SK-N-SH (cell line): Measurements from ENCODE around the gene RAB1A.

Experiments
- CTCF ChIP-seq: fragments of 200-600 bp; sonication (generic); IDR thresholded peaks from 2 replicates; pipeline ENCODE4 v1.6.1; 2017; ENCODE audit warnings: antibody characterized with exemption, mild to moderate bottlenecking, moderate library complexity
- EZH2phosphoT487 ChIP-seq: fragments of 200-600 bp; sonication (generic); IDR thresholded peaks from 2 replicates; pipeline ENCODE4 v1.6.1; 2017; ENCODE audit warnings: low read depth, mixed run types, mild to moderate bottlenecking, antibody characterized with exemption, moderate library complexity, borderline replicate concordance
- RAD21 ChIP-seq: IDR thresholded peaks from 2 replicates; pipeline ENCODE4 v1.6.1; 2012; ENCODE audit warnings: mild to moderate bottlenecking, low read length

DNA sequence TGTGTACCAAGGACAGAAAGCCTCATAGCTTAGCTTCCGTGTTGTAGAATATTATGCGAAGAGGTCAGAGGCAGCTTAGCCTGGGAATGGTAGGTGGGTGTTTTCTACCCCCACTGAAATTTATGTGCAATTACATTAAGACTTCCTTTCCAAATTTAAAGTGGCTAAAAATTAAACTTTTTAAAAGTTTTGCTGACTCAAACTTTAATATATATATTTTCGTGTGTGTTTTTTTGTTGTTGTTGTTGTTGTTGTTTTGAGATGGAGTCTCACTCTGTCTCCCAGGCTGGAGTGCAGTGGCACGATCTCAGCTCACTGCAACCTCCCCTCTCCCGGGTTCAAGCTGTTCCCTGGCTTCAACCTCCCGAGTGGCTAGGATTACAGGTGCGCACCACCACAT is 4.3 kb upstream of the RAB1A start:
- no peak for TF ChIP-seq RAD21
- TF ChIP-seq EZH2phosphoT487 = no peak
- TF ChIP-seq CTCF = no peak
